Heart right ventricle (tissue), 16 donors: ENCODE results near the gene EDDM3A. TPM values are rescaled to one million over a fixed set of nuclear protein-coding genes. Genes with fewer than 3 reads are reported as not detected.
A peak's percentile ranks its signal among the peaks of the same experiment; 100 is the strongest.

Experiments used
- ATAC-seq, 8 donors: fragments of 200-7000 bp; cut with Tn5 transposase; one replicate each; pipeline ENCODE4 v1.9.1; 2020; ENCODE audit warnings: mild to moderate bottlenecking in 8 of 8, moderate library complexity in 8 of 8, moderate number of reproducible peaks in 1 of 8
- DNase-seq, 2 donors: peaks; one replicate each; pipeline ENCODE4 v3.0.0-alpha.2; 2020
- H3K27ac ChIP-seq, 10 donors: fragments of 200-600 bp; sonication (generic) in 2 of 10; one replicate each; pipeline versions ENCODE4 v1.5.0 to v1.8.0; 2020 to 2022; ENCODE audit warnings: mild to moderate bottlenecking in 3 of 10
- H3K27me3 ChIP-seq, 7 donors: fragments of 200-600 bp; one replicate each; pipeline ENCODE4 v1.8.0; 2021 to 2022; ENCODE audit warnings: mild to moderate bottlenecking in 2 of 7
- H3K36me3 ChIP-seq, 9 donors: fragments of 200-600 bp; sonication (generic) in 1 of 9; one replicate each; pipeline versions ENCODE4 v1.5.0 to v1.8.0; 2020 to 2022; ENCODE audit warnings: mild to moderate bottlenecking in 2 of 9
- H3K4me1 ChIP-seq, 9 donors: fragments of 200-600 bp; sonication (generic) in 1 of 9; one replicate each; pipeline versions ENCODE4 v1.5.0 to v1.8.0; 2020 to 2022; ENCODE audit warnings: mild to moderate bottlenecking in 4 of 9
- H3K4me3 ChIP-seq, 10 donors: fragments of 200-600 bp; sonication (generic) in 2 of 10; one replicate each; pipeline versions ENCODE4 v1.5.0 to v1.8.0; 2020 to 2022; ENCODE audit warnings: mild to moderate bottlenecking in 7 of 10, moderate library complexity in 2 of 10
- H3K9me3 ChIP-seq, 11 donors: fragments of 200-600 bp in 10 of 11; sonication (generic) in 2 of 11; one replicate each; pipeline versions ENCODE4 v1.5.0 to v1.8.0; 2013 to 2022; ENCODE audit warnings: mild to moderate bottlenecking in 2 of 11, control low read depth in 1 of 11, moderate library complexity in 1 of 11
- WGBS, 2 donors: extraction: QIAGEN DNeasy Blood & Tissue Kit; methylation state at CpG; one replicate each; pipeline ENCODE4 v1.1.7; 2013; ENCODE audit warnings: inconsistent platforms in 1 of 2; 5-methylcytosine and 5-hydroxymethylcytosine counted together
- intact Hi-C, 10 donors: fragments of 100-400 bp; cut with DNase I; formaldehyde crosslinking; loops; one replicate each; pipeline versions ENCODE4 v1.11.1 to v1.14.2; 2022
- polyA plus RNA-seq, 2 donors: library from polyadenylated mRNA; stranded (reverse); fragments of 200-250 nt; gene quantifications; one replicate each; pipeline ENCODE4 v1.2.3, GENCODE V29; 2013
- total RNA-seq, 10 donors: library from RNA; stranded (reverse); fragmentation: NEBNext Ultra II Directional in 3 of 10; extraction: Animal tissue kit (Norgen Biotek cat#: 25700) in 3 of 10; gene quantifications; one replicate each; pipeline versions ENCODE4 v1.2.1 to v1.2.4, GENCODE V29; 2021 to 2023
- TF ChIP-seq, protein P1 (sequence below), 9 donors: fragments of 200-600 bp; sonication (generic) in 2 of 9; IDR thresholded peaks; one replicate each; pipeline versions ENCODE4 v1.5.0 to v1.8.0; 2021 to 2022; ENCODE audit warnings: antibody characterized with exemption in 9 of 9, mild to moderate bottlenecking in 5 of 9, moderate library complexity in 1 of 9
- donor health status: Arrhythmogenic right ventricular cardiomyopathy.
- donor health status: ischemic (EF 13 %, LVEDD 7.1; RV severe dilation, severe dysfunction).
- donor health status: healthy with polysubstance abuse.
- donor health status: DM: no; HTN: yes; CAD: no.
- donor health status: DM: no; HTN: no; CAD: no.
- donor health status: ischemic (EF 25% LVEDD 6.9; RV normal size, moderate dysfunction).
- donor health status: ischemic (EF 25% LVEDD 5.7; RV mildly dilated, moderate dysfunction).
- donor health status: healthy.
- donor health status: DM: yes; HTN: yes; CAD: no.
- donor health status: Ischemic cardiomyopathy.
- donor health status: ischemic (EF 35%, LVEDD 5.7; RV mildly dilated, moderate dysfunction).
- donor health status: nonischemic (EF 11% LVEDD 7.7; RV severe dilation, severe dysfunction).
- donor health status: DM: yes; HTN: yes; CAD: no.
- donor health status: PGD.
- donor health status: ischemic (EF 29% LVEDD 5.4; RV normal size, mild dysfunction).
- donor health status: nonischemic (EF 23%, LVEDD 6.1; RV moderate dilation, normal function).

The EDDM3A gene
- total and polyA plus RNA-seq, 12 donors, result not detected

DNA sequence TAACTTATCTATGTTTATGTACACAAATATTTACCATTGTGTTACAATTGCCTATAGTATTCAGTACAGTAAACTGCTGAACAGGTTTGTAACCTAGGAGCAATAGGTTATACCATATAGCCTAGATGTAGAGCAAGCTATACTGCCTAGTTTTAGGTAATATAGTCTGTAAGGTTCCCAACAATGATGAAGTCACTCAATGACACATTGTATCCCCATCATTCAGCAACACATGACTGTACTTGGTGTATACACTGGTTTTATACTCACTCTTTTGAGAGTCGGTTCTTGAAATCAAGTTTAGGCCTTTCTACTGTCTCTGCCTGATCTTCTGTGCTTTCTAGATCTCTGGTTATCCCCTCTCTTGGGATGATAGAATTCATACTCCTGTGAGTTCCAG lies 51.5 kb downstream of the EDDM3A start:
- no peak for ATAC-seq
- Histone ChIP-seq H3K36me3 (peaks cover 0 to 3% (median 0%) of the 10 kb centered on the region in 9 donors), H3K27me3 (no peaks in the 10 kb centered on the region), H3K9me3 (no peaks in the 10 kb centered on the region), H3K27ac (peak overlapping the region in 5 of 10 donors; percentile 56 to 91 (median 82)), H3K4me1 (peaks cover 3 to 70% (median 28%) of the 10 kb centered on the region in 9 donors), H3K4me3 (no peak overlapping the region)
- intact Hi-C loops, result no loop called here
- TF ChIP-seq, protein P1, sequence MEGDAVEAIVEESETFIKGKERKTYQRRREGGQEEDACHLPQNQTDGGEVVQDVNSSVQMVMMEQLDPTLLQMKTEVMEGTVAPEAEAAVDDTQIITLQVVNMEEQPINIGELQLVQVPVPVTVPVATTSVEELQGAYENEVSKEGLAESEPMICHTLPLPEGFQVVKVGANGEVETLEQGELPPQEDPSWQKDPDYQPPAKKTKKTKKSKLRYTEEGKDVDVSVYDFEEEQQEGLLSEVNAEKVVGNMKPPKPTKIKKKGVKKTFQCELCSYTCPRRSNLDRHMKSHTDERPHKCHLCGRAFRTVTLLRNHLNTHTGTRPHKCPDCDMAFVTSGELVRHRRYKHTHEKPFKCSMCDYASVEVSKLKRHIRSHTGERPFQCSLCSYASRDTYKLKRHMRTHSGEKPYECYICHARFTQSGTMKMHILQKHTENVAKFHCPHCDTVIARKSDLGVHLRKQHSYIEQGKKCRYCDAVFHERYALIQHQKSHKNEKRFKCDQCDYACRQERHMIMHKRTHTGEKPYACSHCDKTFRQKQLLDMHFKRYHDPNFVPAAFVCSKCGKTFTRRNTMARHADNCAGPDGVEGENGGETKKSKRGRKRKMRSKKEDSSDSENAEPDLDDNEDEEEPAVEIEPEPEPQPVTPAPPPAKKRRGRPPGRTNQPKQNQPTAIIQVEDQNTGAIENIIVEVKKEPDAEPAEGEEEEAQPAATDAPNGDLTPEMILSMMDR (IDR thresholded peaks at IDR 0.05), result no peak
- 86 to 90% methylated on average over 1 of the region's 1 CpG for WGBS, 2 donors
- no peak for DNase-seq

Other genes with a start within 250 kb of the EDDM3A start
- gene RNASE10, start 240.3 kb upstream of the EDDM3A start, total RNA-seq, result under 1 TPM in 8 of 10 donors, not detected in 2; 0.24 to 0.56 (median 0.32) TPM
- gene RNASE10, start 240.3 kb upstream of the EDDM3A start, polyA plus RNA-seq, result under 1 TPM in 1 of 2 donors, not detected in 1; 0.07 TPM
- gene RNASE9, start 184.8 kb upstream of the EDDM3A start, total RNA-seq, result not detected
- not detected for gene RNASE9, start 184.8 kb upstream of the EDDM3A start, polyA plus RNA-seq
- gene RNASE11, start 157.9 kb upstream of the EDDM3A start, total RNA-seq, result not detected
- gene RNASE11, start 157.9 kb upstream of the EDDM3A start, polyA plus RNA-seq, result not detected
- not detected for gene RNASE12, start 154.5 kb upstream of the EDDM3A start, total RNA-seq
- gene RNASE12, start 154.5 kb upstream of the EDDM3A start, polyA plus RNA-seq, result not detected
- not detected for gene OR6S1, start 104.2 kb upstream of the EDDM3A start, total RNA-seq
- gene OR6S1, start 104.2 kb upstream of the EDDM3A start, polyA plus RNA-seq, result not detected
- gene RNASE4, start 61.3 kb upstream of the EDDM3A start, total RNA-seq, result 10 to 100 TPM in 2 of 10 donors, 1 to 10 TPM in 8; 2.3 to 13.6 (median 4.4) TPM
- 10 to 100 TPM; 11.2 to 16.2 TPM for gene RNASE4, start 61.3 kb upstream of the EDDM3A start, polyA plus RNA-seq
- 1 to 10 TPM in 9 of 10 donors, under 1 TPM in 1; 0.79 to 4.1 (median 2.2) TPM for gene ANG, start 57.1 kb upstream of the EDDM3A start, total RNA-seq
- 1 to 10 TPM; 5.4 to 7.0 TPM for gene ANG, start 57.1 kb upstream of the EDDM3A start, polyA plus RNA-seq
- not detected for gene EDDM3B, start 22.5 kb downstream of the EDDM3A start, total RNA-seq
- gene EDDM3B, start 22.5 kb downstream of the EDDM3A start, polyA plus RNA-seq, result not detected
- gene RNASE6, start 35.4 kb downstream of the EDDM3A start, total RNA-seq, result 10 to 100 TPM in 2 of 10 donors, 1 to 10 TPM in 8; 1.3 to 18.2 (median 2.4) TPM
- gene RNASE6, start 35.4 kb downstream of the EDDM3A start, polyA plus RNA-seq, result 1 to 10 TPM; 2.0 to 6.8 TPM
- 100 to 1,000 TPM in 9 of 10 donors, 10 to 100 TPM in 1; 92.1 to 490 (median 166) TPM for gene RNASE1, start 57.0 kb downstream of the EDDM3A start, total RNA-seq
- gene RNASE1, start 57.0 kb downstream of the EDDM3A start, polyA plus RNA-seq, result 100 to 1,000 TPM; 342 to 373 TPM
- gene RNASE3, start 145.5 kb downstream of the EDDM3A start, total RNA-seq, result not detected
- under 1 TPM in 1 of 2 donors, not detected in 1; 0.06 TPM for gene RNASE3, start 145.5 kb downstream of the EDDM3A start, polyA plus RNA-seq
- 1 to 10 TPM in 4 of 10 donors, not detected in 6; 1.2 to 7.8 (median 4.4) TPM for gene RNASE2, start 209.6 kb downstream of the EDDM3A start, total RNA-seq
- 1 to 10 TPM; 2.9 to 4.4 TPM for gene RNASE2, start 209.6 kb downstream of the EDDM3A start, polyA plus RNA-seq
- gene METTL17, start 244.1 kb downstream of the EDDM3A start, total RNA-seq, result 10 to 100 TPM; 28.8 to 56.4 (median 38.3) TPM
- 10 to 100 TPM; 50.2 to 79.3 TPM for gene METTL17, start 244.1 kb downstream of the EDDM3A start, polyA plus RNA-seq